Embryonic facial prominence (tissue), 1 donor: Measurements from ENCODE around the gene RAET1E.
"Not testable (repeated sequence)": the region's sequence is repeated elsewhere in the genome, so short reads cannot be mapped to it uniquely, and the experiment has no call there.

Source experiments
- DNase-seq: peaks from one replicate; pipeline ENCODE4 v3.0.0-alpha.2; 2016; ENCODE audit errors: extremely low spot score

Gene RAET1E

DNA sequence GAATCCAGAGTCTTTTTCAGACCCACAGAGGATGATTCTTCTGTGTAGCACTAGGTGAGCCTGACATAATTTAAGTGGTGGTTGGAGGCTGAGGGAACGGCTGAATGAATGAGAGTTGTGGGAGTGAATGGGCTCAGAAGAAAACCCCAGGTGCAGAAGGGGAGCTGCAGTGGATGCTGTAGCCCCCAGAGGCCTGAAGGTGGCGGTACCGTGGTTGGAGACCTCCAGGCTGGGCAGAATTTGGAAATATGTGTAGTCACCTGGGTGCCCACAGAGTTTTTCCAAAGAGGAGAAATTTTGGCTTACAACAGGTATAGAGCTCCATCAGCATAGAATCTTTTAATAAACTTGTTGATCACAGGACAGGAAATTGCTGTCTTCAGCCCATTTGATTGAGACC is 31.5 kb upstream of the RAET1E start:
- DNase-seq, result no peak

DNA sequence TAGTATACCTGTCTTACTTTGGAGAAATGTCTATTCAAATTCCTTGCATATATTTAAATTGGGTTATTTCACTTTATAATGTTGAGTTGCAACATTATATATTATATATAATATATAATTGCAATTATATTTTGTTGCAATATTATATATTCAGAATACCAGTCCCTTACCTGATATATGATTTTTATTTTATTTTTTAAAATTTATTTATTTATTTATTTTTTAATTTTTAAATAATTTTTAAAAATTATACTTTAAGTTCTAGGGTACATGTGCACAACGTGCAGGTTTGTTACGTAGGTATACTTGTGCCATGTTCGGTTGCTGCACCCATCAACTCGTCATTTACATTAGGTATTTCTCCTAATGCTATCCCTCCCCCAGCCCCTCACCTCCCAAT is 29.1 kb upstream of the RAET1E start:
- not testable (repeated sequence) for DNase-seq

DNA sequence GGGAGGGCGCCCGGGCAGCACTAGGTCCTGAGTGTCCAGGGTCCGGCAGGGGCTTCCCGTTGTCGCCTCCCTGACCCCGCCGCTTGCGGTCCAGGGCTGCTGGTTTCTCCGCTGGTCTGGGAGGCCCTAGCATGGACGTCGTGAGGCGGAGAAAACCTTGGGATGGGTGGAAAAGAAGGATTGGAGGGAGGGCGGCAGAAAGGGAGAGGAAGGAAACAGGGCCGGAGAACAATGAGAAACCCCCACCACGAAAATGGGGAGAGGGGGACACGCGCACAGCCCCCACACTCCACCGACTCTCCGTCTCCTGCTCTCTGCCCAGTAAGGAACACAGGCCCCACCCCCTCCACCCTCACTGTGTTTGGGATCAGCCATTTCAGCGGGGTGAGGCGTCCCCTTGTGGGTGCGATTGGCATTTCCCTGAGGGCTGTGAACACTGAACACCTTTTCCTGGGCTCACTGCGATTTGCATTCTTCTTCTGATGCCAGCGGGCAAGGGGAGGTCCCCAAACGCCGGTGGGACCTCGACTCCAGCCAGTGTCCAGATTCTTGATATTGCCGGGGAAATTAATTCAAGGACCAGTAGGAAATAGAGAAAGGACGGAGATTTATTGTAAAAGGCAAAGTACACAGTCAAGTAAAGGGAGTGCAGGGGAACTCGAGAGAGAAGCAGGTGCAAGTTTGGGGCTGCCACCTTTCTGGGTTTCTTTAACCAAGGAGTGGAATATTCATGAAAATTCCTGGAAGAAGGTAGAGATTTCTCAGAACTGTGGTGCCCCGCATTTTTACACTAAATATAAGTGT is 28.3 kb upstream of the RAET1E start:
- DNase-seq, result no peak

DNA sequence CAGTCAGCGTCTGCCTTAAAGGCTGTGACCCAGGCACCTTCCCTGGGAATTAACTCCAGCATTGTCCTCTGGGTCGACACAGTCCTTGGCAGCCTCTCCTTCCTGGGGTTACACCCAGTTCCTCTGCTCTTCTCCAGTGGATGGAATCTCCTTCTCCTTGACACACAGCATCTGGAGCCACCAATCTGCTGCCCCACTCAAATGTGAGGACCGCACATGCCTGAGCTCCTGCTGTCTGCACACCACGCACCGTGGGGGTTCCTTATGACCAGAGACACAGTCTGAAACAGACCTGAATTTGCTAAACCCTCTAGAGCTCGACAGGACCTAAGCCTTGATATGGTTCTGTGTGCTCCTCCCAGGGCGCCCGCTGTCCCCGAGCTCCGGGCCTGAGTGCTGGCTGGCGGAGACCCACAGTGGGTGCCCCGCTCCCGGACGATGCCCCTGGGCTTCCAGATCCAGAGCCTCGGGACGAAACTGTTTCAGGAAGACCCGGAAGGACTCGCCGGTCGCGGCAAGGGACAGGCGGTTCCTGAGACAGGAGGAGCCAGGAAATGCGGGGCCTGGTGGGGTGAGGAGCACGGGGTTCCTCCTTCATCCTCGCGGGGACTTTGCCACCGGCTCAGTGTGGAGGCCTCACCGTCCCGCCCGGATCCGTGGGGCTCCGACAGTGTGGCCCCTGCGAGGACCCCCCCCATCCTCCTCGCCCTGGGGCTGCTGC is 27.5 kb upstream of the RAET1E start:
- DNase-seq, result no peak

DNA sequence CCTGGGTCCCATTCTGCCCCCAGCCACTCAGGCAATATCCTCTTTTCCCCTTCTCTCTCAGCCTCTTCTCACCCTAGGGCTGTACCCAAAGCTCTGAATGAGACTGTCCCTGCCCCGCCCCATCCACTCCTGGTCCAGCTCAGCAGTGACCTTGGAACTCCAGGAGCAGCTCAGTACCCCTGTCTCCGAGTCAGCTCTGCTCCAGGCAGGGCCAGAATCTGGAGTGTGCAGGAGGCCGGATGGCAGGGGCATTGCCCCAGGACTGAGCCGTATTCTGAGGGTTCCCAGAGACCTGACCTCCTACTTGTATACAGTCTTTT is 27.0 kb upstream of the RAET1E start:
- no peak for DNase-seq

DNA sequence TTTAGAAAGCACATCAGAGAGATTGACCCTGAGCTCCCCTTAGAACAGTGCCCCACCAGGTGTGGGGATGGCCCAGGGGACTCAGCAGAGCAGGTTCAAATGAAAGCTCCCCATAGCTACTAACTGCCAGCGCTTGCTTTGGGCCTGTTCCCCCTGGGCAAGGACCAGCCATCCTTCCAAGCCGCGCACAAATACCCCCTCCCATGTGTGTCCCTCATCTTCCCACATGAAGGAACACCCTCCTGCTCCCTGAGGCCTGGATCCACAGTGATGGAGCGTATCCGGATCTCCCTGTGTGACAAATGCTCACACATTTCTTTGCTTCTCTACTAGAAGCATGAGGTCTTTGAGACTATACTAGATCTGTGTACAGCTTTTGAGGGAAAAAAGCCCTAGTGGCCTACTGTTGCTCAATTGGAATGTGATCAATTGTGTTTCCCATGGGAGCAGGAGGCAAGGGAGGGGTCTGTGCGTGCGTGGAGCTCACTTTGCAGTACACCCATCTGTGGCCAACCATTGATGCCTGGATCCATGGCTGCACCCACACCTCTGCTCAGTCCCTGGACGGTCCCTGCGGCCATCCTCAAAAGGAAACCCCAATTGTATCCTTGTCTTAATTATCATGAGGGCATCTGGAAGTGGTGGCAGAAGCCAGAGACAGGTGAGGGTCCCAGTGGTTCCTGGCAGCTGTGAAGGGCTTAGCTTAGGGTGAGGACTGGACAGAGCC is 26.5 kb upstream of the RAET1E start:
- no peak for DNase-seq

DNA sequence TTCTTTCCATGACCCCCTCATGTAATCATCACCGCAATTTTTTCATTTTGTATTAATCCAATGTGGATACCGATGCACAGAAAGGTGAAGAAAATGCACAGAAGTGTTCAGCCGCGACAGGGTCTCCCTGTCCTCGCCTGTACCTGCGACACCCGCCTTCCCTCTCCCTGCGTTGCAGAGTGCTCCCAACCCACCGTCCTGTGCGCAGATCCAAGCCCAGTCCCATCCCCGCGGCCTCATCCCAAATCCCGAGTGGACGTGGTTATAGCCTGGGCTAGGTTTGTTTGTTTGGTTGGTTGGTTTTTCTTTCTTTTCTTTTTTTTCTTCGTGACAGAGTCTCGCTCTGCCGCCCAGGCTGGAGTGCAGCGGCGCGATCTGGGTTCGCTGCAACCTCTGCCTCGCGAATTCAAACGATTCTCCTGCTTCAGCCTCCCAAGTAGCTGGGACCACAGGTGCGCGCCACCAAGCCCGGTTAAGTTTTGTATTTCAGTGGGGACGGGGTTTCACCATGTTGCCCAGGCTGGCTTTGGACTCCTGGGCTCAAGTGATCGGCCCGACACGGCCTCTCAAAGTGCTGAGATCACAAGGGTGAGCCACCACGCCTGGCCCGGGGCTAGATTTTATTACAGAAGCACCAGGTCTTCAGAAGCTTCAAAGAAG is 25.5 kb upstream of the RAET1E start:
- DNase-seq, result no peak

DNA sequence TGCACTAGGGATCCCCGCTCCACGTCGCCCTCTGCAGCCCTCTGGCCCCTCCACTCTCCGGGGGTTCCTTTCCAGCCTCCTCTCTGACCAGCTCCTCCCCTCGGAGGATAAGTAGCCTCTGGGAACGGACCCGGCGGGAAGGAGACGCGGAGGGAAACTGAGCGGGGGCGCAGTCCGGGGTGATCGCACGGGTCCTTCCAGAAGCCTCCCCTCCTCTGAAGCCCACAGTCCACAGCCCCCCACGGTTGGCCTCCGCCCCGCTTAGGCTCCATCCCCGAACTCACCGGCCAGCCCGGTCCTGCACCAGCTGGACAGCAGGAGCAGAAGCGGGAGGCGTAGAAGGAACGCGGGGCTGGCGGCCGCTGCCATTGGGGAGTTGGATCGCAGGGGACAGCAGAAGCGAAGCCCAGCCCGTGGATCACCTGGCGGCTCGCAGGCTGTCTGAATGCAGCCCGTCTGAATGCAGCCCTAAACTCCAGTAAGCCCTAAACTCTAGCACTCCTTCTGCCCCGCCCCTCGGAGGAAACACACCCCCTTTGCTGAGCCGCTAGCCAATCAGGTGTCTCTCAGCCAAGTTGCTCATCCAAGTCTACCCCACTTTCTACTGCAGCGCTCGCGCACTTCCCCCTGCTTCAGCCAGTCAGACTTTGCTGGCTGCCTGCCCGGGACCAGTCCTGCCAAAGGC is 24.9 kb upstream of the RAET1E start, which contains the start of gene RAET1G:
TSS of gene RAET1G (minus strand) at position 480 of the 685 bp plus-strand sequence. CDS start at position 369, 111 bp downstream.
- peak; percentile 83 for DNase-seq

DNA sequence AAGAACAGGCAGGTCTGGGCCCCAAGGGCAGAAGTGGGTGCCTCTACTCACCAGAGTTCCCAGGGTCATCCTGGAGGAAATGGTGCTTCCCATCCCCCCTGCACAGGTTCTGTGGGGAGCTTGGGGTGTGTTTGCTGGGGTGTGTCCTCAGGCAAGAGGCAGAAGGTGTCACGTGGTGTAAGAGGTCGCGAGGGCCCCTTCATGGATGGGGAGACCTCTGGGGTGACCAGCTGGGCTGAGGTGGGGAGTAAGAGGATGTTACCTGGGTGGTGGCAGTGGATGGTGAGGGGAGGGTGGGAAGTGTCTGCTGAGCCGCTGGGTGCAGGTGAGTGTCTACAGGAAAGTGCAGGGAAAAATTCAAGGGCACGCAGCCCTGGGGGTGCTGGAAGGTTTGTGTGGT is 24.2 kb upstream of the RAET1E start:
- DNase-seq, result not testable (repeated sequence)

DNA sequence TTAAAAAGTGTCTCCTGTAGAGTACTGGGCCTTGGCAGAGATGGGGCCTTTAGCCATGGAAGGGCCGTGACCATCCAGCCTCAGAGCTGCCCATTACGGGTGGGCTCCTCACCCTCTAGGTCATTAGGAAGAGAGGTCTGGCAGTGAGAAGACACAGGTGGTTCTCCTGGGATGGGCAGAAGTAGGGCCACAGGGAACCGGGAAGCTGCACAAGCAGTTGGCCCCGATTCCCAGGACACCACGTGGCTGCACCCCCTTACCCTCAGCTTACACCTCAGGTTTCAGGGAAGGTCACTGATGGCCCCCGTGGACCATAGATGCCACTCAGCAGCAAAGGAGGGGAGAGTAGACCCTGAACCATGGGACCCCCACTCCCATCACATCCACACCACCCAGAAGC is 23.4 kb upstream of the RAET1E start:
- DNase-seq, result no peak

DNA sequence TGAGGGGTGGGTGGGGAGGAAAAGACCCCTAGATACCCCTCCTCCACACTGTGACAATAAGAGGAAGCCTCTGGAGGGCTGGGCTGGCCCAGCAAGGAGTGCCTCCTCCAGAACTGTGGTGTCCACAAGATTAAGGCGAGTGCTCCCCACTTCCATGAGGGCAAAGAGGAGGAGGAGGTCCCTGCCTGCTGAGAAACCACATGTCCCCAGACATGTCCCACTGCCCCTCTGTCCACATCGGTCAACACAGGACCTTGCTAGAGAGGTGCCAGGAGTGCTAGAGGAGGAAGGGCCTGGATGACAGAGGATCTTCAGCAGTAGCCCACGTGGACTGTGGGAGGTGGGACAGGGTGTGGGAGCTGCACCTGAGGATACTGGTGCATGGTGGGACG is 21.9 kb upstream of the RAET1E start:
- DNase-seq, result no peak

DNA sequence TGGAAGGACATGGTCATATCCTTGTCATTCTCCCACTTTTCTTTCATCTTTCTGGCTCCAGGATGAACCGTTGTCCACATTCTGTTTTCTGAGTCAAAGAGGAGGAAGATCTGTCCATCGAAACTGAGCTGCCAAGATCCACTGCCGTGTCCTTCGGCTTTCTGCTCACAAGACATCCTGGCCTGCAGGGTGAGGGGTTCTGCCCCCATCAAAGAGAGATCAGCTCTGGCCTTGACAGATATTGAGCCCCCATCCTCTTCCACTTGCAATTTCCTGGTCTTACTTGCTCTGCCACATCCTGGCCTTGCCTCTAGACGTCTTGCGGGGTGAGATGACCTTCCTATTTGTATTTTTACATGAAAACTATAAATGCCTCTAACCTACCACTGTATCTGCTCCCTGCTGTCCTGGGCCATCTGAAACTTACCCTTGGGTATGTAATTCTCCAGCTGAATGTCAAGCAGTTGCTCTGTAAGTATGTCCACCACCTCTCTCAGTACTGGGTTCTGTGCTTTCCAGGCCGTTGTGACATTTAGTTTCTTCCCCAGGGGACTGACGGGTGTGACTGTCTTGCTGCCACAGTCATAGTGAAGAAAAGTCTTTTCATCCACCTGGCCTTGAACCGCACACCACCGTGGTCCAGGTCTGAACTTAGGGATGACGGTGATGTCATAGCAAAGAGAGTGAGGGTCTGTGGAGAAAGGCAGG is 21.4 kb upstream of the RAET1E start:
- DNase-seq, result not testable (repeated sequence)

DNA sequence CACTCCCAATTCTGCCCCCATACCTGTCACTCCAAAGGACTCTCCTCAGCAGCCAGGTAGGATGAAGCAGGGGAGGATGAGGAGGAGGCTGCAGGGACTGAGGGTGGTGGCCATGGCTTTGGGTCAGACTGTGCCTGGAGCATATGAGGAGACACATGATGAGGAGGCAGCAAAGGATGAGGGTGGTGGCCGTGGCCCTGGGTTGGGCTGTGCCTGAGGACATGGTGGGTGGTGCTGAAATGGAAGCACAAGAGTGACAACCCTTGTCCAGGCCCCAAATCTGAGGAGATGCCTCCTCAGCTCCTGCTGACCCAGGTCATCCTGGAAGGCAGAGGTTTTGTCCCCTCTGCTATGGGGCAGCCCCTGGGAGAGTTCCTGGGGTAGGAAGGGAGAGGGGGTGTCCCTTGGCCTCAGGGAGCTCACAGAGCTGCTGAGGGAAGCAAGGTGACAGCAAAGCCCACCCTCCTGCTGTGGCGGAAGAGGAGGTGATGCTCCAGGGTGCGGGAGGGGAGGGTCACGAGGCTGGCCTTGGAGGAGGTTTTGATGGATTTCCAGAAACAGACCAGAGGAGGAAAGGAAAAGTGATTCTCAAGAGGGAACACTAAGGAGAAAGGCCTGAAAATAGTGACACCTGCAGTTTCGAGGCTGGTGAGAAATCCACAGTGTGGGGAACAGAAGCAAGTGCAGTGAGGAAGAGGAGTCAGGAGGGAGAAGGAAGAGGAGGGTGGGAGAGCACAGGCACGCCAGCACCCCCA is 20.4 kb upstream of the RAET1E start:
- DNase-seq, result no peak

DNA sequence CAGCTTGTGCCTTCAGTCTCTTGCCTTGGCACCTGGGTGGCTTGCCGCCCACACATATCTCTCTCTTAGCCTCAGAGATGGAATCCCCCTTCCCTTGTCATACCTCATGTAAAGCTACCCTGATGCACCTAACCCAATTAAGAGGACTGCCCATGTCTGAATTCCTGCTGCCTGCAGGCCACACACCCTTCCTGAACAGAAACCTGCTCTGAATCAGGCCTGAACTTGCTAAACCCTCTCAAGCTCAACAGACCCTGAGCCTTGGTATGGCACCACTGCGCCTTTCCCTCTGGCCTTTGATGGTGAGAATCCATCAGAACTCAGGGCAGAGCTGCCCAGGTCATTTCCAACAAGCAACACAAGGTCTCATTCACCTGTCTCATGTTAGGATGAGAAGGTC is 19.8 kb upstream of the RAET1E start:
- DNase-seq, result no peak

DNA sequence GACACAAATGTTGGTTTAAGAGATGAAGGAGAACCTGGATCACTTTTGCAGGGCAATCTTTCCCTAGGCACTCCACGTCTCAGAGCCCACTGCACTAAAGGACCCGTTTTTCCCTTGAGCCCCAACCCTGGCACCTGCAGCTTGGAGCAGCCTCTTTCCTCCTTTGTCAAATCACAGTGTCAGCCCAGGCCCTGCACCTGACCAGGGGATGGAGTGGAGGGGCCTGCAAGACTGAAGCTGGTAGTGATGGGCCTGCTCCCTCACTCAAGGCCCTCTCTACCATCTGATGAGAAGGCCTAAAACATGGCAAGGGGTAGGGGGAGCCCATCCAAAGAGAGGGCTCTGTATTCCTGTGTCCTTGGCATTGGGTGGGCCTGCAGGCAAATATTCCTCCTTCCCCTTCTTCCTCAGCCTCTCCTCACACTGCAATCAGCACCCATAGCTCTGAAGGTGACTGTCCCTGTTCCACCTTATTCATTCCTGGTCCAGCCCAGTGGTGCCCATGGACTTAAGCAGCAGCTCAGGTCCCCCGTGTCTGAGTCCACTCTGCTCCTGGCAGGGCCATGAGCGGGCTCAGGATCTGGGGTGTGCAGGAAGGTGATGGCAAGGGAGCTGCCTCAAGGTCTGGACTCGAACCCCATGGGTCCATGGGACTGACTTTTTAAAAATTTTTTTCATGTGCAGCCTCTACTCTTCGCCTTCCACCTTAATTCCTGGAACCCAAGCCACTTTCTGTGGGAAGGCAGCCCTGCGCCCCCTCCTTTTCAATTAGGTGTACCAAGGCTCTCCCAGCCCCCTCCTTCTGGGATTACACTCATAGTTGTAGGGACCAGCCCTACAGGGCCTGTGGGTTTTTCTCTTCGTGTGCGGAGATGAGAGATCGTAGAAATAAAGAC is 18.3 kb upstream of the RAET1E start:
- DNase-seq, result no peak

DNA sequence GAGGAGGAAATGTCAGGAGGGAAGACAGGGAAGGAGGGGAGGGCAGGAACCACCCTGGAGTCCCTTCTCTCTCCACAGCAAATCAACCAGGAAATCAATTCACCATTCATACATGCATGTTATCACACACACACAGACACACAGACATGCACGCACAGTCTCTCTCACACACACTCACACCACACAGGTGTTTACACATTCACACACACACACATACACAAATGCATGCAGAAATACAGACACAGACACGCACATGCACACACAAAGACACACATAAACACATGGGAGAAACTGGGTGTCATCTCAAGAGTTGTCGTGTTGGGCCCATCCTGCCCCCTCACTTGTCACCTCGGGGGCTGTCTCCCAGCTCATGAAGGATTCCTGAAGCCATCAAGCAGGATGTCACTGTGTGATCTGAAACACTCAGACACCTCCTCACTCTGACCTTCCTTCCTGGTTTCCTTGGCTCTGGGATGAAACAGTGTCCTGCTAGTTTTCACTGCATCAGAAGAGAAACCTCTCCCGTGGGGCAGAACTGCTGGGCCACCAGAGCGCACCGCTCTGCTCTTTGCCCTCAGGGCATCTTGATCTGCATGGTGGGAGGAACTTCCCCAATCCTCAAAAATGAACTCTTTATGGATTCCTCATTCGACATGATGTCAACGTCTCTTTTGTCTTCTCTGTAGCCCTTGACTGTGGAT is 15.8 kb upstream of the RAET1E start:
- DNase-seq, result no peak

DNA sequence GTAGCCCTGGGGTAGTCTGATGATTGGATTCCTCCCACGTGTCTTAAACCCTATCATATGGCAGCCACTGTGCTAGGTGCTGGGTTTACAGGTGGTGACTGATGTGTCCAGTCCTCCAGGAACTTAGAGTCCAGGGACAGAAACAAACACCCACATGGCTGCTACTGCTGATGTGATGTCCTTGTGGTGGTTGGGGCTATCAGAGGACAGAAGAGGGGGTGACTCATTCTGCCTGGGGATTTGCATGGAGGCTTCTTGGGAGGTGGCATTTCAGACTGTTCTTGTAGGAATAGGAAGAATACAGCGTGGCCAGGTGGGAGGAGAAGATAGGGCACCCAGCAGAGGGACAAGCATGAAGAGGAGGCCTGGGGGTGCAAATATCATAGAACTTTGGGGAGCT is 15.2 kb upstream of the RAET1E start:
- DNase-seq, result no peak

DNA sequence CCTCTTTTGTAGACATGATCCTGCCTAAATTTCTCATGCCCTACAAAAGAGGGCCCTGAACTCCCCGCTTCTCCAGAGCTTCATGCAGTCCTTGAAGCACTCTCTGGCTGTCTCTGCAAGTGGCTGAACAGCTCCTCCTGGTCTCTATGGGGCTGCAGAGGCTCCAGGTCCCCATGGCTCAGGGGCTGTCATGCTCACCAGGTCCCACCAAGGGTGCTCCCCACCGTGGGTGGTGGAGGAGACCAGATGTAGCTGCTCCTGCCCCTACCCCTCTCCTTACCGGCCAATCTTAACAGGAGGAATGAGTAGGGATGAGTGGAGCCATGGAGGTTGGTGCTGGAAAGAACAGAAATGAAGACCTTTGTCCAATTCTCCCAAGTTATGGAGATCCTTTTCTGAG is 14.8 kb upstream of the RAET1E start:
- DNase-seq, result not testable (repeated sequence)
